PC-9 (cell line): ENCODE results near the gene CAPRIN1. TPM values are rescaled to one million over a fixed set of nuclear protein-coding genes. Genes with fewer than 3 reads are reported as not detected.

Experiments used
- BruUV-seq: library from RNA; stranded (reverse); fragments of 400-500 nt; replicated peaks from 2 replicates; lab custom pipeline; 2021; lab: Mats Ljungman, UMichigan
- CTCF ChIA-PET: fragments of 300-600 bp; sonication (Branson Sonifier 250); formaldehyde crosslinking; loops from one replicate; lab custom pipeline; 2022; ENCODE audit warnings: antibody characterized with exemption; lab: Charles Lee
- POLR2A ChIA-PET: fragments of 300-600 bp; sonication (Branson Sonifier 250); formaldehyde crosslinking; loops from one replicate; lab custom pipeline; 2022; ENCODE audit warnings: antibody characterized with exemption; ENCODE audit not compliant: unreplicated experiment; lab: Charles Lee
- DNase-seq, 2 experiments: peaks; one replicate each; pipeline versions ENCODE4 v3.0.0 to v3.0.0-alpha.2; 2015 to 2022; ENCODE audit warnings: mixed read lengths in 1 of 2
- H2AFZ ChIP-seq: fragments of 200-600 bp; sonication (generic); 2 replicates; pipeline ENCODE4 v1.8.1; 2017; ENCODE audit warnings: antibody characterized with exemption
- H3F3A ChIP-seq: fragments of 200-600 bp; sonication (generic); 2 replicates; pipeline ENCODE4 v1.8.1; 2017; ENCODE audit warnings: antibody characterized with exemption, mild to moderate bottlenecking, low read depth; ENCODE audit not compliant: insufficient read depth
- H3K27ac ChIP-seq: fragments of 200-600 bp; sonication (generic); 2 replicates; pipeline ENCODE4 v1.6.1; 2016; ENCODE audit warnings: mixed run types
- H3K27me3 ChIP-seq: fragments of 200-600 bp; sonication (generic); 2 replicates; pipeline ENCODE4 v1.6.1; 2016; ENCODE audit warnings: low read depth, mixed run types; ENCODE audit not compliant: insufficient read depth
- H3K36me3 ChIP-seq: fragments of 200-600 bp; sonication (generic); 2 replicates; pipeline ENCODE4 v1.6.1; 2016; ENCODE audit warnings: low read depth, mixed run types
- H3K4me1 ChIP-seq: fragments of 200-600 bp; sonication (generic); replicated peaks from 2 replicates; pipeline ENCODE4 v1.6.1; 2016; ENCODE audit warnings: mixed run types; ENCODE audit not compliant: insufficient read depth
- H3K4me2 ChIP-seq: fragments of 200-600 bp; sonication (generic); 2 replicates; pipeline ENCODE4 v1.6.1; 2017; ENCODE audit warnings: mixed run types
- H3K4me3 ChIP-seq: fragments of 200-600 bp; sonication (generic); 2 replicates; pipeline ENCODE4 v1.6.1; 2016; ENCODE audit warnings: mixed run types
- H3K79me2 ChIP-seq: fragments of 200-600 bp; sonication (generic); 2 replicates; pipeline ENCODE4 v1.6.1; 2017; ENCODE audit warnings: low read depth, mixed run types
- H3K9me2 ChIP-seq: fragments of 200-600 bp; sonication (generic); 2 replicates; pipeline ENCODE4 v1.8.1; 2017; ENCODE audit warnings: mild to moderate bottlenecking; ENCODE audit not compliant: insufficient read depth
- H3K9me3 ChIP-seq: fragments of 200-600 bp; sonication (generic); 2 replicates; pipeline ENCODE4 v1.8.1; 2016; ENCODE audit warnings: low read depth; ENCODE audit not compliant: insufficient read depth
- H4K20me1 ChIP-seq: fragments of 200-600 bp; sonication (generic); 2 replicates; pipeline ENCODE4 v1.8.1; 2017; ENCODE audit not compliant: insufficient read depth
- CTCF ChIP-seq: fragments of 200-600 bp; sonication (generic); conservative IDR thresholded peaks from 2 replicates; pipeline ENCODE4 v1.6.1; 2017; ENCODE audit warnings: mixed run types, antibody characterized with exemption, mild to moderate bottlenecking, moderate library complexity
- EZH2 ChIP-seq: fragments of 200-600 bp; sonication (generic); IDR thresholded peaks from 2 replicates; pipeline ENCODE4 v1.8.0; 2017; ENCODE audit warnings: antibody characterized with exemption, low read depth
- intact Hi-C: fragments of 100-400 bp; cut with micrococcal nuclease; formaldehyde crosslinking; loops from one replicate; pipeline ENCODE4 v1.10.0; 2022; ENCODE audit not compliant: unreplicated experiment
- total RNA-seq: library from RNA; stranded (reverse); gene quantifications from 2 replicates; pipeline ENCODE4 v1.2.3, GENCODE V29; 2021

The CAPRIN1 gene
- total RNA-seq, 1 experiment from 2014 or later = 289 TPM

GRCh38 chr11:34028425-34028824 lies 23.1 kb upstream of the CAPRIN1 start:
- no TSS peak for BruUV-seq

GRCh38 chr11:34029176-34029575 lies 22.4 kb upstream of the CAPRIN1 start:
- Histone ChIP-seq H3K9me3 (no peaks in the 10 kb centered on the region), H3F3A (no peaks in the 10 kb centered on the region), H3K4me1 (no peaks in the 10 kb centered on the region; the same call in 1 of the 2 replicates), H3K27ac (no peak overlapping the region), H3K79me2 (no peaks in the 10 kb centered on the region), H3K4me3 (no peak overlapping the region), H2AFZ (no peak overlapping the region), H3K4me2 (no peak overlapping the region), H4K20me1 (no peaks in the 10 kb centered on the region), H3K36me3 (no peaks in the 10 kb centered on the region), H3K27me3 (no peaks in the 10 kb centered on the region), H3K9me2 (no peaks in the 10 kb centered on the region)
- TF ChIP-seq CTCF (no peak), EZH2 (no peak)
- no peak for DNase-seq
- ChIA-PET POLR2A (no interaction called here), CTCF (no interaction called here)
- no TSS peak for BruUV-seq
- intact Hi-C loops = no loop called here

More at GRCh38 chr11:34028425-34028824, 23.1 kb upstream of the CAPRIN1 start:
- H3K9me3 ChIP-seq = no peaks in the 10 kb centered on the region
- H3K79me2 ChIP-seq = no peaks in the 10 kb centered on the region
- H3F3A ChIP-seq = no peaks in the 10 kb centered on the region
- H3K27me3 ChIP-seq = no peaks in the 10 kb centered on the region
- H4K20me1 ChIP-seq = no peaks in the 10 kb centered on the region
- H3K4me3 ChIP-seq = no peak overlapping the region
- intact Hi-C loops = no loop called here
- no peak for TF ChIP-seq EZH2
- no peak for TF ChIP-seq CTCF
- H3K27ac ChIP-seq = no peak overlapping the region
- no peaks in the 10 kb centered on the region for H3K4me1 ChIP-seq
- POLR2A ChIA-PET = interaction anchor here (0.7 kb wide), 1 partner anchor 200 kb away, joined by 20 read pairs; no protein-coding TSS in a partner anchor
- no peak for DNase-seq
- H3K36me3 ChIP-seq = no peaks in the 10 kb centered on the region
- no peaks in the 10 kb centered on the region for H3K9me2 ChIP-seq
- CTCF ChIA-PET = no interaction called here
- H3K4me2 ChIP-seq = no peak overlapping the region
- H2AFZ ChIP-seq = 0 out of 2 replicates have a peak overlapping the region, but pooled peaks have one; percentile 14

- no peaks in the 10 kb centered on the region for H3K9me2 ChIP-seq
- no peak overlapping the region for H3K4me2 ChIP-seq
- H3K27me3 ChIP-seq = no peaks in the 10 kb centered on the region
- no peaks in the 10 kb centered on the region for H3K36me3 ChIP-seq
- H3F3A ChIP-seq = no peaks in the 10 kb centered on the region
- POLR2A ChIA-PET = no interaction called here
- peak in 1 of 2 experiments; percentile 61 for DNase-seq
- intact Hi-C loops = no loop called here
- no peaks in the 10 kb centered on the region for H3K9me3 ChIP-seq
- no peak overlapping the region for H3K27ac ChIP-seq
- H3K4me1 ChIP-seq = no peaks in the 10 kb centered on the region; the same call in 1 of the 2 replicates
- H3K79me2 ChIP-seq = no peaks in the 10 kb centered on the region
- BruUV-seq = no TSS peak
- TF ChIP-seq CTCF (no peak), EZH2 (no peak)
- H3K4me3 ChIP-seq = no peak overlapping the region
- H2AFZ ChIP-seq = no peak overlapping the region
- H4K20me1 ChIP-seq = no peaks in the 10 kb centered on the region
- CTCF ChIA-PET = interaction anchor here (0.7 kb wide), 1 partner anchor 28 kb away, joined by 16 read pairs; no protein-coding TSS in a partner anchor
Observed at GRCh38 chr11:34030382-34030781, 21.1 kb upstream of the CAPRIN1 start.
